ENCODE measurements around the gene LRTM2.

LRTM2 gene

DNA sequence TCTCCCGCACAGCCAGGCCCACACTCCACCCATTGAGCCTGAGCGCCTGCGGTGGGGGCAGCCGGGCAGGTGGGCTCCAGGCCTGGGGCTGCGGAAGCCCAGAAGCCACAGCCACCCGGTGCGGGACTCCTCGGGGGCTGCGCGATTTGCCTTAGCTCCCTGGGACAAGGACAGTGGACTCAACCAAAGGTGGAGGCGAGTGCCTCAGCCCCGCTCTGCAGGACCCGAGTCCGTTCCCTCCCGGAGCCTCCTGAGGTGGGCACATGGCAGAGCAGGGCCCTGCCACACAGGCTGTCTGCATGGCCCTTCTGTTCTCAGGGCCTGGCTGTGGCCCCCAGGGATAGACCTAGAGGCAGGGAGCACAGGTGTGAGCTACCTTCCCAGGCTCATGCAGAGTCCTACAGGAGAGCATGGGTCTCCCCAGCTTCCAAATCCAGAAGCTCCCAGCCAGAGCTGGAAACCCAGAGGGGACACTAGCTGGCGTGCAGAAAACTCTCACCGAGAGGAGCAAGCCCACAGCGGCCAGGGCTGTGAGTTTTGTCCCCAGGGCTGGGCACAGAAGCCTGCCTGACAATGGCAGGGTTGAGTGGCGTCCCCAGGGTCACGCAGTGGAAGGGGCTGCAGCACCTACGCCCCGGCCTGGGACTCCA is 22.2 kb upstream of the LRTM2 start:
- in situ Hi-C loops (cut with HindIII; ENCODE audit: low sequenced_read_pairs): no loop called here

DNA sequence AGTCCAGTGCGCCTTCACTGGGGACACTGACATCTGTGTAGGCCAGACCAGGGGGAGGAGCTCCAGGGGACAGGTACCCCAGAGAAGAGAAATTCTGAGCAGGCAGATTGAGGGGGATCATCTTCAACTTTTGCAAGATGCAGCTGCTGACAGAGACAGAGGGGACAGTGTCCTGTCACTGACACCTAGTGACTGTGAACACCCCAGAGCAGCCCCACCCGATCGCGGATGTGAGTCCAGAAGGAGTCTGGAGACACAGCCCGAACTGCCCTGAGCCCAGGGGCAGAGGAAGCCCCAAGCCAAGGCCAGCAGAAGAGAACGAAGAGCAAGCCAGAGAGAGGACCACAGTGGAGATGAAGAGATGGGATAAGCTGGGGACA is 21.7 kb upstream of the LRTM2 start:
- in situ Hi-C loops (cut with HindIII; ENCODE audit: low sequenced_read_pairs): no loop called here

DNA sequence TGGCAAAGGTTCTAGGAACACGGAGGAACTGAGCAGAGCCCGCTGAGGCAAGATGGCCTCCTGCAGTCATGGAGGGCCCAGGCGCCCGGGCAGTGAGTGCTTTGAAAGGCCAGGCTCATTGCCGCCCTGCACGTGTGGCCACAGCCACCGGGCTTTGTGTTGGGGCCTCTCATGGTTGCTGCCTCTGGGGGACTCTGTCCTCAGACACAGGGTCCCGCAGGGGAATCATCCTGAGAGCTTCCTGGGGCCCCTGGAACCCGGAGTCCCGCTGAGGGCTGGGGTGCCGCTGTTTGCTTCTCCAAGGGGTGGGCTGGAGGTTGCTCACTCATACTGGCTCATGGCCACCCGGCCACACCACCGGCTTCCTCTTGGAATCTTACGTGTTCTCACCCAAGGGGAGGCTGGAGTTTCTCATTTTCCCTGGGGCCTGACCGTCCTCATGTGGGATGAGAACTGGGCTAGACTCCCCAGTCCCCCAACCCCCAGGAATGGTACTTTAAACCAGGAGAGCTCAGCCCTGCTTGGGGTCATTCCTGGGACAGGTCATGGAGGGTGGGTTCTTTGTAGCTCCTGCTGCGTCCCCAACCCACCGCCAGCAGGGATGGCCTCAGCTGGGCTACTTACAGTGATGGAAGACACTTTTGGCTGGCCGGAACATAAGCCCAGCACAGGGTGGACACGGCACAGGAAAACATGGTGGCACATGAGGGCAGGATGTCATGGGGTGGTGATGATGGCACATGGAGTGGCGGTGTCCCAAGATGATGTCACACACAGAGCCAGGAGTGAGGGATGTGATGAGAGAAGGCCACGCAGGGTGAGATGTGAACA is 21.1 kb upstream of the LRTM2 start:
- in situ Hi-C loops (cut with HindIII; ENCODE audit: low sequenced_read_pairs): no loop called here

DNA sequence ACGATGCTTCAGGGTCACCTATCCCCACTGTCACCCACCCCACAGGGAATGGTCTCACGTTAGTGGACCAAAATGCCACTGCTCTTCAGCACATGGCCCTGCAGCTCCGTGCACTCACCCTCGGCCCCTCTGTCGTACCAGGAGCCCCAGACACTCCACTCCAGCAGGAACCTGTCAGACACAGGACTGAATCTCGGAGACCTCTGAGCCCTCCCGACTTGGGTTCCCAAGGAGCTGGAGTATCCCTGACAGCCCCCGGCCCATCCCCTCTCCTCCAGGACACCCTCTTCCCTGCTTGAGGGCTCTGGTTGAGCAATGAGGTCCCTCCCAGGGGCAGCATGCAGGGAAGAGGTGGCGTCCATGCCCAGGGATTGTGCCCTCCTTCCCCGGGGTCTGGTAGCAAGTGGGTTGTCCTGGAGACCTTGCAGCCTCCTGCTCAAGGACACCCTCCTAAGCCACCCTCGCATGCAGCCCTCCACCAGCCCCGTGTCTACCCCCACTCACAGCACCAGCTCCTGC is 20.4 kb upstream of the LRTM2 start:
- in situ Hi-C loops (cut with HindIII; ENCODE audit: low sequenced_read_pairs): no loop called here

DNA sequence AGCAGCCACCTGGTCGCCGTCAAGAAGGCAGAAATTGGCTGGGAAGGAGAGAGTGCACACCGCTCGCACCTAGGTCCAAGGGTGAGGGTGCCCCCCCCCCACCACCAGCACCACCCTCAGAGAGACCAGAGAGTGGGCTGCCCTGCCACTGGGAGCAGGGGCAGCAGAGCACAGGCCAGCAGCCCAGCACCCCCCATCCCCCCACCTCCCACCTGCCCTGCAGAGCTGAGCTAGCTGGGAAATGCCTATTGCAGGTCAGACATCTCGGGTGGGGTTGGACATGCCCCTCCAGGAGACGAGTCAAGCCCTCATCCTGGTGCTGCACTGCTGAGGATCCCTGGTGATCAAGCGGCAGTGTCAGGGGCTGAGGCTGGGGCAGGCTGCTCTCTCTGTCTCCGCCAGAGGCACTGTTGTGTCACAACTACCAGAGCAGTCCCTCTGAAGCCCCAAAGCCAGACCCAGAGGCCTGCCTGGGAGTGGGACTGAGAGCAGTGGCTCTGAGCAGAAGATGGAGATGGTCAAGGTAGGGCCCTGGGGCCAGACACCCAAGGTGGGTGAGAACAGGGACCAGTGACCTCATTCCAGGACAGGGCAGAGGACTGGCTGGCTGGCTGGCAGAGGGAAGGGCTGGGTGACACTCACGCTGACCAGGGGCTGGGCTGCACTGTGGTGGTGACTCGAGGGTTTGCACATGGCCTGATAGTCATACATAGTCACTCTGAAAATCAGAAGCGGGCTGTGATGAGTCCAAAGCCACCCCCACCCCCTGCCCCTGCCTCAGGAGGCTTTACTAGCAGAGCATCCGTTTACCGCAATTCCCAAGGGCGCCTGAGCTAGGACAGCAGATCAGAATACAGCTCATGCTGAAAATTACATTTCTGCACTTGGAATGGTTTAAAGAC is 19.7 kb upstream of the LRTM2 start:
- in situ Hi-C loops (cut with HindIII; ENCODE audit: low sequenced_read_pairs): no loop called here

DNA sequence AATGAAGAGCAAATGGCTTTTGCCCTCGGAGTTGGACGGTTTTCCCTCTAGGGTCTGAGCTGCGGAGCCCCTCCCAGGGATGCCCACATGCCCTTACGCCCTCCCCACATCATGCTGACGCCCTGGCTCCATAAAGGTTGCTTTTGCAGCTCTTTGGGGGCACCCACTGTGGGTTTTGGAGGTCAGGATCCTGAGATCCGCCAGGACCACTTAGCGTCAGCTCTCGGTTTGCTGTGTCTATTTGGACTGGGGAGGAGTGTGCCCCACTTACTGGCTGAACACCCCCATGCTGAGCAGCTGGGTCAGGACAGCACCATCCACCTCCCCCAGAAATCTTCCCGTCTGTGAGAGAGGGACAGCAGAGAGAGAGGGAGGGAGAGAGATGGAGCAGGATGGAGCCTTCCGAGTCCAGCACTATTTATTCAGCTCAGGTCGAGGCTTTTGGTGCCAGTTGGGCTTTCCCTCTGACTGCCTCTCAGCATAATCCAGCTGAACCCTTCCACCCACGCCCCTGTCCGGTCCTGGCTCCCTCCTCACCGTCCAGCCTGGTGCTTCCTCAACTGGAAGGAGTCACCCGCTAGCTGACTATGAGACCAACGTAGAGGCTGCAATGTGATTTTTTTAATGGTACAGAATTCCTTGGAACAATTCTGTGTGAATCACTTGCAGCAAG is 18.9 kb upstream of the LRTM2 start:
- in situ Hi-C loops (cut with HindIII; ENCODE audit: low sequenced_read_pairs): no loop called here

DNA sequence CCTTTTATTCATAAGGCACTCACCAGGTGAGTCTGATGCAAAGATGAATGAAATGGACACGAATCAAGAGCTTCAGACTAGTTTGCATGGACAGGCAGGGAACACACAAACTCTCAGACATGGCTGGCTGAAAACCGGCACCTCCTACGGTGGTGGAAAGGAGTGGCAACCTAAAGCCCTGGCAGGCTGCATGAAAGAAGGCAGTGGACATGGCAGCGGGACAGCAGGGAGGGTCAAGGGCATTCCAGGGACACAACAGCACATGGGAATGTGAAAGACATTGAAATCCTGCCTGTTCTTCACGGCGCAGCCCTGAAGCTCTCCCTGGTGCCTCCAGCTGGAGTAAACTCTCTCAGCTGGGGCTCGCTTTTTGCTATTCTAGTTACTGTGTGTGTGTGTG is 16.6 kb upstream of the LRTM2 start:
- in situ Hi-C loops (cut with HindIII; ENCODE audit: low sequenced_read_pairs): no loop called here

DNA sequence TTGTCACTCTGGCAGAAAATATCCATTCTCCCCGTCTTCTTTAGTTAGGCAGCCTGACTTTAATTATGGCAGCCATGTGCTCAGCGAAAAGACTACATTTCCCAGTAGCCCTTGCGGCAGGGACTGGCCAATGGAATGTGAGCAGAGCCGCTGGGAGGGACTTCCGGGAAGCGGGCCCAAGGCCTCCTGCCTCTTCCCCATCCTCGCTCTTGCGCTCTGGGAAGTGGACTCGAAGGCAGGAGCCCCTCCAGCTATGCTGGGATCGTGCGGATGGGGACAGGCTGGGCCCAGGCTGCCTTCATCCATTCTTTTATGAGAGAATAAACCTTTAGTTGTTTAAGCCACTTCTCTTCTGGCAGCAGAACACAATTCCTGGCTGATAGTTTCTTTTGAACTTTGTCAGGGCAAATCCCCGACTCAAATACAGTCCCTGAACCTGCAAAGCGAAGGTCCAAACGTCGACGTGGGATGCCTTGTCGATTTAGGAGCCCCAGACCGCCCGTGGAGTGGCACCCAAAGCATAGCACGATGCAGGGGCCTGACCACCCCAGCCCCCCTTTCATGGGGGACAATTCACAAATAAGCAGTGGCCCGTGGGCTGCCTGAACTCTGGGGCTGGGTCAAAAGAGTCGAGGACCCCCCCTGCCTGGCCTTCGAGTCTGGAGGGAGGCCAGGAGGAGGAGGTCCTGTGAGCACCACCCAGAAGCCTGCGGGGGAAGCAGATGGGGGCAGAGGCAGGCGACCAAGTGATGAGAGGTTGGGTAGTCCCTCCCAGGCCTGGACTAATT is 15.6 kb upstream of the LRTM2 start:
- in situ Hi-C loops (cut with HindIII; ENCODE audit: low sequenced_read_pairs): no loop called here

DNA sequence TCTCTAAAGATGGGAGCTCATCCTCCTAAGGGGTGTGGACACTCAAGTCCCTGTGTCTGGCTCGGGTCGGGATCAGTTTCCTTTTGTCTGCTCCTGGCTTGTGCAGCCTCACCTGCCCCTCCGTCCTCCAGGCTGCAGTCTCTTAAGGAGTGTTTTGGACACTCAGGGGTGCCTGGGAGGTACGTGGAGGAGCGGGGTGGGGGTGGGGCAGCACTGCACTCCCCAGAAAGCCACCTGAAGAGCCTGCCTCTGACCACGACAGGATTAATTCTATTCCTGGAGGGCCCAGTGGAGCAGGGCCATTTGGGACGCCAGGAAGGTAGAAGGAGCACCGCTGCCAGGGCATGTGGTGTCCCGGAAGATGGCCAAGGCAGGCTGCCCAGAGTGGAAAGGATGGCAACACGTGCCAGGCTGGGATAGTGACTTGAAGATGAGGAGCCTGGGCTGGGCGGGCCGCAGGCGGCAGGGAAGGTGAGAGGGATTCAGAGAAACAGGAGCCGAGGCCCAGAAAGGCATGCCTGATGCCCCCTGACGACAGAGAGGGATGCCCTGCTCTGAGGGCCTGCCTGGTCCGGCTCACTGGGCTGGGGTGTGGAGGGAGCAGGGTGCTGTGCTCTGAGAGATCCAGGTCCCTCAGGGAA is 14.8 kb upstream of the LRTM2 start:
- in situ Hi-C loops (cut with HindIII; ENCODE audit: low sequenced_read_pairs): no loop called here

DNA sequence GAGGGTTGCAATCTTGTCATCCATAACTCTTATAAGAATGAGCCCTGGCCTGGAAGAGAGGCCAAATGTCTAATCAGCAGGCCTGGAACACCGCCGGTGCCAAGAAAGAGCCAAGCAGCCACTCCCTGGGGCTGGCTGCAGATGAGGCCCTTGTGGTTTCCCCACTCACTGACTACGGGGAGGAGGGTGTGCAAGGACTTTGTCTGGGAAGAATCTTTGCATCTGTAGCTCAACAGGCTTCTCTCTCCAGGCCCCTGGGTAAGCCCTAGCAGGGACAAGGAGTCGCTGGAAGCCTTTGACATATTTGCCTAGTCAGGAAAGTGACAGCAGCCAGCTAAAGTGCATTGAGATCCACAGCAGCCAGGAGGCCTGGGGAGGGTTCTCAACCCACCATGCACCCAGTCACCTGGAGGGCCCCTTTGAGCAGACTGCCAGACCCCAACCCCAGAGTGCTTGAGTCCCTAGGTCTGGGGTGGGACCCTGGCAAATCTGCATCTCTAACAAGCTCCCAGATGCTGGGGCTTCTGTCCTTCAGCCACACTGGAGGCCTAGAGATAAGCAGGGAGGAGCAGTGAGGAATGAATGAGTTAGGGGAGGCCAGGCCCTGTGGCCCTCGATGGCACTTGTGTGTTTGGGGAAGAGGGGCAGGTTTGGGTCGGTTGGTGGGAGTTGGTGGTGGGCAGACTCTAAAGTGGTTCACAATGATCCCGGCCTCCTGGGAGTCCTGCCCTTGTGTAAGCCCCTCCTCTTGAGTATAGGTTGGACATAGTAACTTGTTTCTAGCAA is 13.9 kb upstream of the LRTM2 start:
- in situ Hi-C loops (cut with HindIII; ENCODE audit: low sequenced_read_pairs): no loop called here

DNA sequence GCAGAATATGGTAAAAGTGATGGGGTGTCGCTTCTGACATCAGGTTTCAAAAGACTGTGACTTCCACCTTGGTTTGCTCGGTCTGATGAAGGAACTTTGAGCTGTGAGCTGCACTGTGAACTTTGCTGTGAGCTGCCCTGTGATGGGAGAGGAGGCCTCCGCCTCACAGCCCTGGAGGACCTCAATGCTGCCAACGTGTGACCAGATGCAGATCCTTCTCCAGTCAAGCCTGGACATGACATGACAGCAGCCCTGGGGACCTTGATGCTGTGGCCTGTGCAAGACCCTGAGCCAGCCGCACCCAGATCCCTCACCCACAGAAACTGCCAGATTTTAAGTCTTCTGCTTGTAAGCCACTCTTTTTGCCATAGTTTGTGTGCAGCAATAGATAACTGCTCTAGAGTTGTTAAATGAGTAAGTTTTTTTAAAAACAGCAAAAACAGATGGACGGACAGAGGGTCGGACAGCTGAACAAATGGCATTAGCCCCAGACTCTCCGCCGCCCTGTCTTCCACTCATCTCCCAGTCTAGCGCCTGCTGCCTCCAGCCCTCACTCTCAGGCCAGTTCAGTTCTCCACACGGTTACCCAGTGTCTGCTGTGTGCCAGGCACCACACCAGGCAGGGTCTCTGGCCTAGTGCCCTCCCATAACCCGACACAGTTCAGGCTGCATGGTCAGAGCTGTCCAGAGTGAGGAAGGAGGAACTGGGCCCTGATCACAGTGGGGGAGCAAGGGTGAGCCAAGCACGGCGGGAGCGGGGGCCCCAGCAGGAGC is 13.1 kb upstream of the LRTM2 start:
- in situ Hi-C loops (cut with HindIII; ENCODE audit: low sequenced_read_pairs): no loop called here

DNA sequence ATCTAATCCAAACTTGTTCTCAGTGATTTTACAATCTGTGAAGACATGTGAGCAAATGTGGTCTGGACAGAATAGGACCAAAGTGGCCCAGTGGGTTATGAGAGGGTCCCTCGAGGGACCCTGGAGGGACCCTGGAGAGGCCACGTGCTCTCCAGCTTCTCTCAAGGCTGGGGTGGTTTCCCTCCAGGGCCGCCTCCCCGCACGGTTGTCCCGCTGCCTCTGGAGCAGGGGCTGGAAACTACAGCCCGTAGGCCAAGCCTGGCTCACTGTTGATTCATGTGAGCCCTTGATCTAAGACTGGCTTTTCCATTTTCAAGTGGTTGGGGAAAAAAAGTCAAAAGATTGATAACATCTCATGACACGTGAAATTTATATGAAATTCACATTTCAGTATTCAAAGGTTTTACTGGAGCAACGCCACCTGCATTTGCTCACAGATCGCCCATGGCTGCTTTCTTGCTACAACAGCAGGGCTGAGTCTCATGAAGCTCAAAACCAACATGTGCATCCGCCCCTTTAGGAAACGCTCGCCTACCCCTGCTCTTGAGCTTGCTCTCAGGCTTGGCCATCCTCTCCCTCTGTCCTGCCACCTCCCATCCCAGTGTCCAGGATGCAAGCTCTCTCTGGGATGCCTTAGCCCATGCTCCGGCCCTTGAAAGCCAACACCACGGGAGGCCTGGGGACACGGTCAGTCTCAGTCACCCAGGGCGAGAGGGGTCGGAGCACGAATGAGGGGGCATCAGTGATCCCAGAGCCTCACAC is 12.1 kb upstream of the LRTM2 start:
- in situ Hi-C loops (cut with HindIII; ENCODE audit: low sequenced_read_pairs): no loop called here

DNA sequence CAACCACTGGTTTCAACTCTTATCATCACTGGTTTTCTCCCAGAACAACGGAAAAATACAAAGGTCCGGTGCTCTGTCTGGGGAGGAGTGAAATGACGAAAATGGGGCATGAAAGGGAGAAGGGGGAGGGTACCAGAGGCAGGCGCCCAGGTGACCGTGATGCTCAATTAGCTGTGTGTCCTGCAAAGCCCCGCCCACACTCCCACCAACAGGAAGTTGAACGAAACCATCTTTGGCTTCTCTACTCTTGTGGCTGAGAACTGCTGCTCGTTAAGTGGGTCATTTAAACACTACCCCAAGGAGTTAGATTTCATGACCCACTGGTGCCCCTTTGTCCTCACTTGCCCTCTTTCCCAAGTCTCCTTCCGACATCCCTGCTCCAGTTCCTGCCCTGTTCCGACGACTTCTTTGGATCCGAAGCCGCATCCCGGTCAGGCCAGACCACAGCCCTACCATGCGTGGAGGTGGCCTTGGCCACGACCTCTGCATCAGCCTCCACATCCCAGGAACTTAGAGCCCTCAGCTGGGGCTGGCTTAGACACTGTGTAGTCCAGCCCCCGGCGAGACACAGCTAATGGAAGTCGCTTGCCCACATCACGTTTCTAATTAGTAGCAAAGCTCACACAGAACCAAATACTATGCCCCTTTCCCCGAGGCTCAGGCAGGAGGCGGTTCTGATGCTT is 11.4 kb upstream of the LRTM2 start:
- in situ Hi-C loops (cut with HindIII; ENCODE audit: low sequenced_read_pairs): no loop called here

DNA sequence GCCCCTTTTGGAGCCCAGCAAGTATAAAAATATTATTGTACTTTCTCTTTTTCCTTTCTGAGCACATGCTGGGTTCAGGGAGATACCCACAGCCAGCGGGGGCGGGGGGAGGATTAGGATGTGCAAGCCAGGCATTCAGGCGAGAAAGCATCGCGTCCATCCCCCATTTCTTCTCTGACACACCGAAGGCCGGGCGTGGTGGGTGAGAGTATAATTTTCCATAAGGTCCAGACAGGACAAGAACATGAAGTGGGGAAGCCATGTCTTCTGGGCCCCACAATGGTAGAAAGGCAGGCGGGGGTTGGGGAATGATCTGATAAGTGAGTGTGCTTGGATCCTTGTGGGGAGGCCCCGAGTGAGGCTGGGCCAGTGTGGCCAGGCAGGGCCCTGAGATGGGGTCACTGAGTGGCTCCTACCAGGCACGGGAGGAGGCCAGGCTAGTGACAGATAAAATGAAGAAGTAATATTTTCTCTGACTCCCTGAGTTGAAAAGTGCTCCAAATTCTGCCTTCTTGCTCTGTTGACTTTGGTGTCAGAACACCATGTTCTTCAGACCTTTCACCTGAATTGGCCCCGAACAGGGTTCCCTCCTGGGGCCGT is 10.7 kb upstream of the LRTM2 start:
- in situ Hi-C loops (cut with HindIII; ENCODE audit: low sequenced_read_pairs): no loop called here

DNA sequence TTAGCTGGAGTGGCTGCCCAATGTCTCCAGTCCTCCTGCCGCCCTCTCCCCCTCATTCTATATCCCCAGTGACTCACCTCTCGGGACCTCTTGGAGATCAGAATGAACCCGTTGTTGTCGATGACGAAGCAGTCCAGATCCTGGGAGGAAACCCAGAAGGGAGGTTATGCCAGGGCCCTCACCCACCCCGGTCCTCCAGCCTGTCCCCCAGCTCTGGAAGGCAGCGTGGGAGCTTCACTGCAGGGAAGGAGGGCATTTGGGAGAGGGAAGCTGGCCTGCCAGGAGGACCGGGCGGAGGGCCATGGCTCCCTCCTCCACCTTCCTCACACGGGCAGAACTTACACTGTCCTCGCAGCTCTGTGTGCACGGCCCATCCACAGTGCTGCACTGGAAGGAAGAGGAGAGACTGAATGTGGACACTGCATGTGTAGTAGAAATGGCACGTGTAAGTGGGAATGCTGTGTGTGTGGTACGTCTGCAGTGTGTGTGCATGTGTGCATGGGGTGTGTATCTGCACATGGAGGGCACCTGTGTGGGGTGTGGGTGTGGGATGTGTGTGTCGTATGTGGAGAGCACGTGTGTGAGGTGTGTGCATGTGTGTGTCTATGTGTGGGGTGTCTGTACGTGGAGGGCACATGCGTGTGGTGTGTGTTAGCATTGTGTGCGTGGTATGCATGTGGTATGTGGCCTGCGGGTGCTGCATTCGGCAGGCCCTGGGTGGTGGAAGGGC is 10.0 kb upstream of the LRTM2 start:
- in situ Hi-C loops (cut with HindIII; ENCODE audit: low sequenced_read_pairs): no loop called here

DNA sequence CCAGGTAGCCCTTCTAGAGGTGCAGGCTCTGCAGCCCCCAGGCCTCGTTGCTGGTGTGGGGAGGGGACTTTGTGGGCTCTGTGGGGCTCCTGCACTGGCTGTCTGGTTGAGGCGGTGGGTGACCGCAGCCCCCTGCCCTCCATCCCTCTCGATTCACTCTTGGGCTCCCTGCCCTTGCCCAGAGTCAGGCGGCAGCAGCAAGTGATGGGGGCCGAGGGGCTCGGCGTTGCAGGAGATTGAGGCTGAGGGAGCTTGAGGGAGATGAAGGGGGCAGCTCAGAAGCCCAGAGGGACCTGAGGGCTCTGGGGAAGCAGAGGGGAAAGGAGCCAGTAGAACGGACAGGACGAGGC is 9.5 kb upstream of the LRTM2 start:
- in situ Hi-C loops (cut with HindIII; ENCODE audit: low sequenced_read_pairs): no loop called here

Data from DLD1 (cell line).